ENCODE results near the gene ASS1.

DNA sequence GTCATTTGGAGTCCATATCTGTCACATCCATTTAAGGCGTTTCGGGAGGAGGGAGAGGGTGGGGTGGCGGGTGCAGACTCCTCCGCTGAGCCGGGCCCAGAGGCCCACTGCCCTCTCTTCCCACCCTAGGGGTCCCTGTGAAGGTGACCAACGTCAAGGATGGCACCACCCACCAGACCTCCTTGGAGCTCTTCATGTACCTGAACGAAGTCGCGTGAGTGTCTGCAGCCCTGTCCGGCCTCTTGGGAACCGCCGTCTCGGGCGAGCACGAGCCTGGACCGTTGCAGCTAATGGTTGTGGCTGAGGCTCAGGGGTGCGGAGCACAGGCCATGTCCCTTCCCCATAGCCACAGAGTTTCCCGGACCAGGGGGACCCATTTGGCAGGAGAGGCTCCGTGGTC is 34.8 kb downstream of the ASS1 start:
- TF ChIP-seq DPF2 (CRISPR knock-in tag; IDR thresholded peaks at IDR 0.05; ENCODE audit: borderline replicate concordance, low read depth) (no peak), ZNF598 (CRISPR knock-in tag; IDR thresholded peaks at IDR 0.05; ENCODE audit: borderline replicate concordance) (no peak), IRF2 (CRISPR knock-in tag; IDR thresholded peaks at IDR 0.05) (no peak), RXRA (CRISPR knock-in tag; IDR thresholded peaks at IDR 0.05) (no peak), SETDB1 (CRISPR knock-in tag; IDR thresholded peaks at IDR 0.05; ENCODE audit: borderline replicate concordance) (no peak)

Data from HepG2 (cell line).